Fibroblast of lung (primary cell): ENCODE measurements around the gene DDX51. TPM values are rescaled to one million over a fixed set of nuclear protein-coding genes. Genes with fewer than 3 reads are reported as not detected.

Source experiments
- DNase-seq, 2 donors: peaks; one replicate each; pipeline versions ENCODE4 v3.0.0 to v3.0.0-alpha.2; 2010; ENCODE audit warnings: low read depth in 2 of 2
- H2AFZ ChIP-seq: 2 replicates; pipeline ENCODE4 v1.5.1; 2012; ENCODE audit warnings: low read length, control low read depth, inconsistent platforms
- H3K27ac ChIP-seq: 2 replicates; pipeline ENCODE4 v1.5.1; 2011; ENCODE audit warnings: low read length, control low read depth; ENCODE audit not compliant: insufficient read depth
- H3K27me3 ChIP-seq: 2 replicates; pipeline ENCODE4 v1.5.1; 2011; ENCODE audit warnings: mild to moderate bottlenecking, low read length; ENCODE audit not compliant: control insufficient read depth, insufficient read depth
- H3K36me3 ChIP-seq: 2 replicates; pipeline ENCODE4 v1.5.1; 2011; ENCODE audit warnings: low read length; ENCODE audit not compliant: control insufficient read depth, insufficient read depth
- H3K4me1 ChIP-seq: 2 replicates; pipeline ENCODE4 v1.5.1; 2011; ENCODE audit warnings: low read length; ENCODE audit not compliant: control insufficient read depth, insufficient read depth; ENCODE audit errors: extremely low read depth
- H3K4me2 ChIP-seq: 2 replicates; pipeline ENCODE4 v1.5.1; 2011; ENCODE audit warnings: low read length, control low read depth; ENCODE audit not compliant: insufficient read depth; ENCODE audit errors: extremely low read depth
- H3K4me3 ChIP-seq, 4 experiments: fragments of 200-600 bp in 1 of 4; sonication (generic) in 1 of 4; replicated peaks in 1 of 4; 2 replicates each; pipeline ENCODE4 v1.5.1; 2011 to 2016; ENCODE audit warnings: low read length in 4 of 4, low read depth in 3 of 4, mild to moderate bottlenecking in 3 of 4, control low read depth in 2 of 4, inconsistent platforms in 1 of 4, mixed read lengths in 1 of 4; ENCODE audit not compliant: insufficient read depth in 1 of 4; ENCODE audit errors: control extremely low read depth in 1 of 4
- H3K79me2 ChIP-seq: 2 replicates; pipeline ENCODE4 v1.5.1; 2012; ENCODE audit warnings: mild to moderate bottlenecking, low read length, inconsistent platforms; ENCODE audit not compliant: control insufficient read depth, insufficient read depth
- H3K9ac ChIP-seq: 2 replicates; pipeline ENCODE4 v1.5.1; 2011; ENCODE audit warnings: mild to moderate bottlenecking, low read length, control low read depth; ENCODE audit not compliant: insufficient read depth
- H3K9me3 ChIP-seq: 2 replicates; pipeline ENCODE4 v1.5.1; 2012; ENCODE audit warnings: low read depth, low read length; ENCODE audit not compliant: control insufficient read depth, insufficient read depth
- H4K20me1 ChIP-seq: 2 replicates; pipeline ENCODE4 v1.5.1; 2011; ENCODE audit warnings: low read length; ENCODE audit not compliant: control insufficient read depth, insufficient read depth; ENCODE audit errors: extremely low read depth
- EZH2 ChIP-seq: IDR thresholded peaks from 2 replicates; pipeline ENCODE4 v1.5.1; 2012; ENCODE audit warnings: low read length, control low read depth, mild to moderate bottlenecking; ENCODE audit errors: missing control alignments
- polyA plus RNA-seq, 2 donors: library from polyadenylated mRNA; depleted of rRNA in 1 of 2; stranded (reverse) in 1 of 2; unstranded in 1 of 2; fragments of >200 nt; gene quantifications; 2 replicates each; pipeline ENCODE4 v1.2.1, GENCODE V29; 2011 to 2012; ENCODE audit warnings: missing spikeins in 1 of 2
- total RNA-seq: library from RNA; depleted of rRNA; stranded (reverse); fragments of >200 nt; gene quantifications from 2 replicates; pipeline ENCODE4 v1.2.1, GENCODE V29; 2014
- TF ChIP-seq, protein P1 (sequence below), 2 donors: IDR thresholded peaks in 1 of 2; conservative IDR thresholded peaks in 1 of 2; 1 replicate in 1 of 2; 2 replicates in 1 of 2; pipeline ENCODE4 v1.5.1; 2011 to 2012; ENCODE audit warnings: low read length in 2 of 2, control low read depth in 1 of 2, inconsistent platforms in 1 of 2, low read depth in 1 of 2, mild to moderate bottlenecking in 1 of 2

The DDX51 gene
- total and polyA plus RNA-seq, 2 donors (not counting 1 experiment from before 2014, with no cell fraction given) = 3.7 to 7.4 TPM

DNA sequence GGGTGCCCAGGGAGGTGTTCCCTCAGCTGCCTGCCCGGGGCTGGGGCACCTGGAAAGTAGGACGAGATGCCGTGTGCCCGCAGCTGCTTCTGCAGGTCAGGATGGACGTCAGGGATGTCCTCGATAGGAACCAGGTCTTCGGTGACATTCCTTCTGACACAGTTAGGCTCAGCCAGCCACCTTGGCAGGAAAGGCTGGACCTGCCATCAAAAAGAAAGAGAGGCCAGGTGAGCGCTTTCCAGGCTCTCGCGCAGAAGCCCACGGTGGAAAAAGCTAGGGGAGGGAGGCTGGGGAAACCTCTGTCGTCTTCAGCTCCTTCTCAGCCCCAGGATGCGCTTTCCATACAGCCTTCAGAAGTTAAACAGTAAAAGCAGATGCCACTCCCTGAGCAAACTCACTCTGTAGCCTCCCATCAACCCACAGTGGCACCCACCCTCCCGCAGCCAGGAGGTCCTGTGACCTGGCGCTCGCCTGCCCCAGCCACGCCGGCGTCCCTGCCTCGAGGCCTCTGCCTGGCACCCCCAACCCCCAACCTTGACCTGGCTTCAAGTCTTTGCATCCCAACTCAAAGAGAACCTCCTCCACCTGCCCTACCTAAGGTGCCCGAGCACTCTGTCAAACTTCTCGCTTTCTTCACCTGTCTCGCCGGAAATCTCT, 1.3 kb downstream of the DDX51 start:
- peaks cover 21% of the 10 kb centered on the region for H3K36me3 ChIP-seq
- no peaks in the 10 kb centered on the region for H4K20me1 ChIP-seq
- peaks cover 28% of the 10 kb centered on the region for H3K79me2 ChIP-seq
- peaks cover 4% of the 10 kb centered on the region for H3K4me1 ChIP-seq
- H3K27ac ChIP-seq = no peak overlapping the region
- TF ChIP-seq, protein P1, sequence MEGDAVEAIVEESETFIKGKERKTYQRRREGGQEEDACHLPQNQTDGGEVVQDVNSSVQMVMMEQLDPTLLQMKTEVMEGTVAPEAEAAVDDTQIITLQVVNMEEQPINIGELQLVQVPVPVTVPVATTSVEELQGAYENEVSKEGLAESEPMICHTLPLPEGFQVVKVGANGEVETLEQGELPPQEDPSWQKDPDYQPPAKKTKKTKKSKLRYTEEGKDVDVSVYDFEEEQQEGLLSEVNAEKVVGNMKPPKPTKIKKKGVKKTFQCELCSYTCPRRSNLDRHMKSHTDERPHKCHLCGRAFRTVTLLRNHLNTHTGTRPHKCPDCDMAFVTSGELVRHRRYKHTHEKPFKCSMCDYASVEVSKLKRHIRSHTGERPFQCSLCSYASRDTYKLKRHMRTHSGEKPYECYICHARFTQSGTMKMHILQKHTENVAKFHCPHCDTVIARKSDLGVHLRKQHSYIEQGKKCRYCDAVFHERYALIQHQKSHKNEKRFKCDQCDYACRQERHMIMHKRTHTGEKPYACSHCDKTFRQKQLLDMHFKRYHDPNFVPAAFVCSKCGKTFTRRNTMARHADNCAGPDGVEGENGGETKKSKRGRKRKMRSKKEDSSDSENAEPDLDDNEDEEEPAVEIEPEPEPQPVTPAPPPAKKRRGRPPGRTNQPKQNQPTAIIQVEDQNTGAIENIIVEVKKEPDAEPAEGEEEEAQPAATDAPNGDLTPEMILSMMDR (conservative IDR thresholded peaks at IDR 0.05 in 1 of 2, IDR thresholded peaks at IDR 0.05 in 1 of 2; ENCODE audit: low read depth in 1 of 2, low read length in 2 of 2) = no peak
- TF ChIP-seq EZH2 = no peak
- no peaks in the 10 kb centered on the region for H3K9me3 ChIP-seq
- H3K4me2 ChIP-seq = peak overlapping the region; percentile 90
- H2AFZ ChIP-seq = no peak overlapping the region
- no peaks in the 10 kb centered on the region for H3K27me3 ChIP-seq
- H3K4me3 ChIP-seq = peak overlapping the region; percentile 65 to 85 (median 77)
- peak overlapping the region; percentile 90 for H3K9ac ChIP-seq
- no peak for DNase-seq

GRCh38 chr12:132141976-132142678, 2.0 kb downstream of the DDX51 start:
- DNase-seq = no peak
- no peaks in the 10 kb centered on the region for H3K9me3 ChIP-seq

More at GRCh38 chr12:132141976-132142678, 2.0 kb downstream of the DDX51 start:
- no peaks in the 10 kb centered on the region for H3K27me3 ChIP-seq
- H2AFZ ChIP-seq = no peak overlapping the region
- H3K4me3 ChIP-seq = no peak overlapping the region
- H3K9ac ChIP-seq = no peak overlapping the region
- H3K79me2 ChIP-seq = peaks cover 28% of the 10 kb centered on the region
- H4K20me1 ChIP-seq = no peaks in the 10 kb centered on the region
- H3K4me1 ChIP-seq = peaks cover 4% of the 10 kb centered on the region
- H3K36me3 ChIP-seq = peaks cover 20% of the 10 kb centered on the region
- TF ChIP-seq, protein P1 (conservative IDR thresholded peaks at IDR 0.05 in 1 of 2, IDR thresholded peaks at IDR 0.05 in 1 of 2; ENCODE audit: low read depth in 1 of 2, low read length in 2 of 2) = no peak
- TF ChIP-seq EZH2 = no peak
- H3K27ac ChIP-seq = no peak overlapping the region
- no peak overlapping the region for H3K4me2 ChIP-seq
